ENCODE results near the gene SNCG.

The SNCG gene

DNA sequence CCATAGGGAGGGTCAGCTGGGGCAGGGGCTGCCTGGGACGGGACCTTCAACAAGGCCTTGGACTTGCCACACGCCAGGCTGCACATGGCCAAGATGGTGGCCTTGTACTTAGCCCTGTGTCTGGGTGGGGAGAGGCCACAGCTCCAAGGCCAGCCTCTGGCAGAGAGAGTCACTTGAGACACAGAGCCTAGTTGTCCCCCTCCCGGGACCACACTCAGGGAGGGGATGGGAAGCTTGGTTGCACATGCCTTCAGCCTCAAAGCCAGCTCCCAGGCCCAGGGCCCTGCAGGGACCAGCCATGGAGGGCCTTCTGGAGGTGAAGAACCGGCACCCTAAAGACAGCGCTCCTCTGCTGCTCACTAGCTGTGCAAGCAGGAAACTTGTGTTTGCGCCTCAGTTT, 17.7 kb upstream of the SNCG start:
- H3K27ac Mint-ChIP-seq: no peak overlapping the region
- H3K4me3 Mint-ChIP-seq: no peak overlapping the region
- DNase-seq: no peak

DNA sequence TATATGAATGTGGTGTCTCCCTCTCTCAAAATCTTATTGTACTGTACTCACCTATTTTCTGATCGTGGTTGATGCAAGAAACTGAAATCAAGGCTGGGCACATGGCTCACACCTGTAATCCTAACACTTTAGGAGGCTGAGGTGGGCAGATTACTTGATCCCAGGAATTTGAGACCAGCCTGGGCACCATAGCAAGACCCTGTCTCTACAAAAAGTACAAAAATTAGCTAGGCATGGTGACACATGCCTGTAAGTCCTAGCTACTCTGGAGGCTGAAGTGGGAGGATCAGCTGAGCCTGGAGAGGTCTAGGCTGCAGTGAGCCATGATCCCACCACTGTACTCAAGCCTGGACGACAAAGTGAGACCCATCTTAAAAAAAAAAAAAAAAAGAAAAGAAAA, 17.0 kb upstream of the SNCG start:
- Mint-ChIP-seq H3K27ac (no peak overlapping the region), H3K36me3 (ENCODE audit: low read depth) (peaks cover 7% of the 10 kb centered on the region), H3K27me3 (ENCODE audit: low read depth, poor library complexity) (peaks cover 6% of the 10 kb centered on the region), H3K9me3 (no peaks in the 10 kb centered on the region), H3K4me3 (no peak overlapping the region), H3K4me1 (peaks cover 30% of the 10 kb centered on the region)
- TF ChIP-seq, protein P1, sequence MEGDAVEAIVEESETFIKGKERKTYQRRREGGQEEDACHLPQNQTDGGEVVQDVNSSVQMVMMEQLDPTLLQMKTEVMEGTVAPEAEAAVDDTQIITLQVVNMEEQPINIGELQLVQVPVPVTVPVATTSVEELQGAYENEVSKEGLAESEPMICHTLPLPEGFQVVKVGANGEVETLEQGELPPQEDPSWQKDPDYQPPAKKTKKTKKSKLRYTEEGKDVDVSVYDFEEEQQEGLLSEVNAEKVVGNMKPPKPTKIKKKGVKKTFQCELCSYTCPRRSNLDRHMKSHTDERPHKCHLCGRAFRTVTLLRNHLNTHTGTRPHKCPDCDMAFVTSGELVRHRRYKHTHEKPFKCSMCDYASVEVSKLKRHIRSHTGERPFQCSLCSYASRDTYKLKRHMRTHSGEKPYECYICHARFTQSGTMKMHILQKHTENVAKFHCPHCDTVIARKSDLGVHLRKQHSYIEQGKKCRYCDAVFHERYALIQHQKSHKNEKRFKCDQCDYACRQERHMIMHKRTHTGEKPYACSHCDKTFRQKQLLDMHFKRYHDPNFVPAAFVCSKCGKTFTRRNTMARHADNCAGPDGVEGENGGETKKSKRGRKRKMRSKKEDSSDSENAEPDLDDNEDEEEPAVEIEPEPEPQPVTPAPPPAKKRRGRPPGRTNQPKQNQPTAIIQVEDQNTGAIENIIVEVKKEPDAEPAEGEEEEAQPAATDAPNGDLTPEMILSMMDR (IDR thresholded peaks at IDR 0.05): no peak
- no peak for DNase-seq

More for the DNA sequence above, 17.7 kb upstream of the SNCG start:
- Mint-ChIP-seq H3K27me3 (ENCODE audit: low read depth, poor library complexity) (peaks cover 9% of the 10 kb centered on the region), H3K9me3 (no peaks in the 10 kb centered on the region), H3K36me3 (ENCODE audit: low read depth) (peaks cover 12% of the 10 kb centered on the region), H3K4me1 (peaks cover 26% of the 10 kb centered on the region)
- TF ChIP-seq, protein P1 (IDR thresholded peaks at IDR 0.05): no peak

DNA sequence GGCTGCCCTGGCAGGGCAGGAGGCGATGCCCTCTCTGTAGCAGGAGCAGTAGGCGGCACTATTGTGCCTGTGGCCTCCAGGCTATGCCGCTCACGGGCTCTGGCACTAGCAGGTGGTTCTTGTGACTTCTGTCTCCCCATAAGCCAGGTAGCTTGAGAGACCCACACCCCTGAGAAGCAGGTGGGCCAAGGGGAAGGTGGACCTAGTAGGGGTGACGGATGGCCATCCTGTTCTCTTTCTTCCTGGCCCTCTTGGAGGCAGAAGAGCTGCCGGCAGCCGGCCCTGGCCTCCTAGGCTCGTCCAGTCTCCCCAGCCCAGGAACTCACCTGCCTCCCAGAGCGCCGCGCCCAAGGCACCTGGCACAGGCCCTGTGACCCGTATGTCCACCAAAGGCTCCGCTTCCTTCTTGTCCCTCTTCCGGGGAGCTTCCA, 16.4 kb upstream of the SNCG start:
- Mint-ChIP-seq H3K36me3 (ENCODE audit: low read depth) (peaks cover 7% of the 10 kb centered on the region), H3K4me1 (peaks cover 35% of the 10 kb centered on the region), H3K9me3 (peaks cover 3% of the 10 kb centered on the region), H3K27ac (no peak overlapping the region), H3K4me3 (no peak overlapping the region), H3K27me3 (ENCODE audit: low read depth, poor library complexity) (peaks cover 5% of the 10 kb centered on the region)
- TF ChIP-seq, protein P1 (IDR thresholded peaks at IDR 0.05): no peak
- DNase-seq: no peak

DNA sequence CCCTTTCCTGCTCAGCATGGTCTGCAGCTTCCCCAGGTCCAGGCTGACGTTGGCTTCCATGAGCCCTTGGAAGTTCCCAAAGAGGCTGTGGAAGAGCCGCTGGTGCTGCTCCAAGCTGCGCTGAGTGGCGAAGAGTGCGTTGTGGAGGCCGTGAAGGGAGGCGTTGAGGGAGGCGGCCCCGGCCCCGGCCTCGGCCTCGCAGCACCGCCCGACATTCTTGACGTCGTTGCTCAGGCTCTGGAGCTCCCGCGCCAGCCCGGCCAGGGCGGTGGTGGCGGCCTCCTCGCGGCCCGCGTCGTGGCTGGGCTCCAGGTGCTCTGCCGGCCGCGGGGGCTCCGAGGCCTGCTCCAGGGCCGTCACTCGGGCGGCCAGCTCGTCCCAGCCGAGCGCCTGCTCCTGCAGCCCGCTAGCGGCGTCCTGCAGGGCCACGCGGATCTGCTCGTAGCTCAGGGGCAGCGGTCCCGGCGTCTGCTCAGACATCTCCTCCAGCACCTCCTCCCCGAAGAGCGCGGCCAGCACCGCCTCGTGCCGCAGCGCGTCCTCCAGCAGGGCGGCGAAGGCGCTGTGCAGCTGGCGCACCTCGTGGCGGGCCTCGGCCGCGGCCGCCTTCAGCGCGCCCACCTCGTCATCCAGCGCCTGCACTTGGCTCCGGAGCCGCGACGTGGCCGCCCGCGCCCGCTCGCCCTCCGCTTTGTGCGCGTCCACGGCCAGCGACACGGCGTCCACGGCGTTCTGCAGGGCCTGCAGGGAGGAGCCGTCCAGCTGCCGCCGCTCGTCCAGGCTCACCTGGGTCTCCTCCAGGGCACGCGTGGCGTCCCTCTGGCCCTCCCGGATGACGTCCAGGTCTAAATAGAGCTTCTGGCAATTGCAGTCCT, 15.7 kb upstream of the SNCG start:
- Mint-ChIP-seq H3K36me3 (ENCODE audit: low read depth) (peaks cover 7% of the 10 kb centered on the region), H3K9me3 (peaks cover 3% of the 10 kb centered on the region)
- DNase-seq: no peak

DNA sequence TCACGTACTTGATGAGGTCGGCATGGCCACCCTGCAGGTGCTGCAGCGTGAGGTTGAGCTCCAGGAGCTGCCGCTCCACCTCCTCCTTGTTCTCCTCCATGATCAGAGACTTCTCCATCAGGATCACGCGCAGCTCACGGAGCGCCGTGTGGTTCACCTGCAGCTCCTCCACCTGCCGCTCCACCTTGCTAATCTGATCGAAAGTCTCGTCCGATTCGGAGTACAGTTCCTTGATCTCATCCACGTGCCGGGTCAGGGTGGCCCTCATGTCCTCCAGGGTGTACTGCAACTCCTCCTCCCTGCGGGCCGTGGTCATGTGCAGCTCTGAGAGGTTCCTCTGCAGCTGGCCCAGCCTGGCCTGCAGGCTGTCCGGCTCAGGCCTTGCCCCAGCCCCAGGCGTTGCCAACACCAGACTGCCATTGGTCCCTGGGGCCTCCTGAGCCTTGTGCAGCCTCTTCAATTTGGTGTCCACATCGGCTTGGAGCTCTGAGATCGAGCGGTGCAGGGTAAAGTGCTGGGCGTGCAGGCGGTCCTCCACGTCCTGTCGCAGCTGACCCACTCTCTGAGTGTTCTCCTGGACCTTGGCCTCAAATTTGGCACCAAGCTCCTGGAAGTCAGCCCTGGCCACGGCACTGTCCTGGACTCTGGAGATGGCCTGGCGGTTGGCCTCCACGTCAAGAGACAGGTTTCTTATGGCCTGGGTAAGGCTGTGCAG, 14.9 kb upstream of the SNCG start:
- no peak for DNase-seq
- Mint-ChIP-seq H3K4me1 (peaks cover 38% of the 10 kb centered on the region), H3K27me3 (ENCODE audit: low read depth, poor library complexity) (peaks cover 3% of the 10 kb centered on the region), H3K9me3 (peaks cover 8% of the 10 kb centered on the region), H3K36me3 (ENCODE audit: low read depth) (peaks cover 11% of the 10 kb centered on the region), H3K27ac (no peak overlapping the region), H3K4me3 (no peak overlapping the region)
- TF ChIP-seq, protein P1 (IDR thresholded peaks at IDR 0.05): no peak

More for the DNA sequence above, 15.7 kb upstream of the SNCG start:
- TF ChIP-seq, protein P1 (IDR thresholded peaks at IDR 0.05): no peak
- Mint-ChIP-seq H3K27ac (no peak overlapping the region), H3K4me3 (no peak overlapping the region), H3K4me1 (peaks cover 38% of the 10 kb centered on the region), H3K27me3 (ENCODE audit: low read depth, poor library complexity) (peaks cover 3% of the 10 kb centered on the region)
